Measurements from ENCODE around the gene FILIP1. TPM values are rescaled to one million over a fixed set of nuclear protein-coding genes. Genes with fewer than 3 reads are reported as not detected.
A peak's percentile ranks its signal among the peaks of the same experiment; 100 is the strongest.

Gene FILIP1
- total and polyA plus RNA-seq, 2 of the 8 experiments (the other 6 are each of a cell fraction or from before 2014, with no cell fraction given): 2.4 to 5.7 TPM

GRCh38 chr6:75516757-75517156, 23.2 kb upstream of the FILIP1 start:
- H4K20me1 ChIP-seq (replicated peaks in 1 of 2; ENCODE audit: control insufficient read depth in 1 of 2, insufficient read depth in 2 of 2, low read length in 2 of 2): no peaks in the 10 kb centered on the region
- H3K79me2 ChIP-seq (ENCODE audit: control insufficient read depth in 1 of 2, insufficient read depth in 2 of 2, low read length in 2 of 2): no peaks in the 10 kb centered on the region
- H3K4me1 ChIP-seq (replicated peaks in 1 of 4; ENCODE audit: control insufficient read depth in 3 of 4, insufficient read depth in 4 of 4, low read length in 3 of 4): no peaks in the 10 kb centered on the region
- H2AFZ ChIP-seq (ENCODE audit: low read length): no peak overlapping the region
- H4K5ac ChIP-seq (ENCODE audit: insufficient read length, low read depth, low read length): no peak overlapping the region
- no peak overlapping the region for H3K23ac ChIP-seq (ENCODE audit: insufficient read length)
- ChIA-PET POLR2A (ENCODE audit: partially characterized antibody) (no interaction called here), CTCF (ENCODE audit: partially characterized antibody) (interaction anchor here (0.7 to 10.9 kb wide), 6 partner anchors 9 to 190 kb away, joined by 3 to 87 read pairs (median 4); no protein-coding TSS in a partner anchor)
- no peaks in the 10 kb centered on the region for H3K27me3 ChIP-seq (replicated peaks in 1 of 4; ENCODE audit: control insufficient read depth in 3 of 4, extremely low read depth in 1 of 4, insufficient read depth in 3 of 4, low read length in 3 of 4)
- no peaks in the 10 kb centered on the region for H3K9me3 ChIP-seq (ENCODE audit: insufficient read depth in 2 of 2, low read depth in 1 of 2, low read length in 1 of 2)
- no peak overlapping the region for H2BK5ac ChIP-seq (ENCODE audit: low read depth, low read length)
- H3K18ac ChIP-seq (ENCODE audit: extremely low read depth, low read length): no peak overlapping the region
- no peaks in the 10 kb centered on the region for H3K23me2 ChIP-seq (ENCODE audit: low read depth, low read length)
- no peak overlapping the region for H3K4me2 ChIP-seq (ENCODE audit: insufficient read depth in 1 of 2, low read depth in 2 of 2, low read length in 2 of 2)
- no peak overlapping the region for H2BK12ac ChIP-seq (ENCODE audit: low read depth, low read length)
- H4K91ac ChIP-seq (replicated peaks; ENCODE audit: insufficient read length, low read length): no peak overlapping the region
- no peak overlapping the region for H2BK15ac ChIP-seq (ENCODE audit: low read length)
- H2BK20ac ChIP-seq (ENCODE audit: low read length): no peak overlapping the region
- H3K27ac ChIP-seq (ENCODE audit: low read depth, low read length): no peak overlapping the region
- H3K36me3 ChIP-seq (ENCODE audit: control insufficient read depth in 2 of 4, insufficient read depth in 4 of 4, low read length in 3 of 4): no peaks in the 10 kb centered on the region
- no peak overlapping the region for H4K8ac ChIP-seq (ENCODE audit: extremely low read depth, insufficient read depth, low read length)
- no peak overlapping the region for H3K9ac ChIP-seq (replicated peaks in 1 of 4; ENCODE audit: extremely low read depth in 1 of 4, low read depth in 3 of 4, low read length in 3 of 4)
- H2AK5ac ChIP-seq (ENCODE audit: low read depth, low read length): no peak overlapping the region
- H3K14ac ChIP-seq (ENCODE audit: insufficient read length): no peak overlapping the region
- FAIRE-seq (no peak), DNase-seq (ENCODE audit: low read depth in 1 of 2, low spot score in 2 of 2) (no peak)
- 38% methylated on average over 2 of the region's 2 CpGs; no CpG with 5 or more reads in 1 of the 2 experiments for WGBS, 2 experiments (ENCODE audit: extremely low coverage in 1 of 2, insufficient coverage in 1 of 2, insufficient read length in 1 of 2, insufficient replicate concordance in 2 of 2, low coverage in 1 of 2, low lambda C conversion rate in 2 of 2, missing lambda C conversion rate in 1 of 2)
- no peak overlapping the region for H3K4ac ChIP-seq (replicated peaks; ENCODE audit: insufficient read length, low read depth, low read length)
- H2BK120ac ChIP-seq (replicated peaks; ENCODE audit: low read depth, low read length): no peak overlapping the region
- no peak overlapping the region for H3K4me3 ChIP-seq (ENCODE audit: extremely low read depth in 1 of 4, insufficient read depth in 2 of 4, low read depth in 3 of 4, low read length in 4 of 4)
- no peak overlapping the region for H3K56ac ChIP-seq (replicated peaks; ENCODE audit: insufficient read length, low read depth, low read length)
- TF ChIP-seq CTCF (IDR thresholded peaks at IDR 0.05; ENCODE audit: control extremely low read depth in 1 of 3, insufficient read depth in 1 of 3, low read depth in 1 of 3, low read length in 3 of 3) (peak in 1 of 3 experiments; percentile 20; a peak in 1 of 4 replicates), CBX5 (IDR thresholded peaks at IDR 0.05; ENCODE audit: low read depth, low read length) (no peak), RAD21 (IDR thresholded peaks at IDR 0.05 in 1 of 2, conservative IDR thresholded peaks at IDR 0.05 in 1 of 2; ENCODE audit: low read depth in 2 of 2, low read length in 2 of 2) (peak; percentile 22 to 28; a peak in 2 of 4 replicates), SIX5 (IDR thresholded peaks at IDR 0.05; ENCODE audit: low read depth, low read length) (no peak)
- H3K79me1 ChIP-seq (ENCODE audit: low read depth, low read length): no peaks in the 10 kb centered on the region

Data from H1 (cell line).